Naive thymus-derived CD4-positive, alpha-beta T cell (primary cell): ENCODE measurements around the gene RAC2. TPM values are rescaled to one million over a fixed set of nuclear protein-coding genes. Genes with fewer than 3 reads are reported as not detected.
A peak's percentile ranks its signal among the peaks of the same experiment; 100 is the strongest.

ENCODE experiments used
- ATAC-seq: fragments of 150-1000 bp; cut with Tn5 transposase; 2 replicates; pipeline ENCODE4 v1.10.0; 2021; ENCODE audit warnings: mild to moderate bottlenecking, moderate library complexity
- CTCF ChIA-PET: fragments of 350-600 bp; sonication (Branson Sonifier 250); formaldehyde crosslinking; loops from one replicate; lab custom pipeline; 2021; ENCODE audit warnings: antibody characterized with exemption; lab: Charles Lee
- POLR2A ChIA-PET: fragments of 350-600 bp; sonication (Branson Sonifier 250); formaldehyde crosslinking; loops from one replicate; lab custom pipeline; 2021; ENCODE audit warnings: antibody characterized with exemption, inconsistent platforms; lab: Charles Lee
- DNase-seq, 9 donors: peaks; one replicate each; pipeline versions ENCODE4 v3.0.0 to v3.0.0-alpha.2; 2020 to 2022; ENCODE audit warnings: mixed read lengths in 1 of 9
- H3K27ac ChIP-seq: one replicate; pipeline ENCODE4 v1.7.0; 2013; ENCODE audit warnings: mild to moderate bottlenecking, low read depth, low read length, moderate library complexity
- H3K27me3 ChIP-seq, 2 donors: one replicate each; pipeline ENCODE4 v1.7.0; 2013; ENCODE audit warnings: low read length in 2 of 2, mild to moderate bottlenecking in 2 of 2, moderate library complexity in 2 of 2; ENCODE audit not compliant: control insufficient read depth in 2 of 2, insufficient read depth in 2 of 2
- H3K36me3 ChIP-seq, 3 experiments: 1 replicate in 2 of 3; 2 replicates in 1 of 3; pipeline ENCODE4 v1.7.0; 2013; ENCODE audit warnings: low read length in 3 of 3, mild to moderate bottlenecking in 3 of 3, moderate library complexity in 1 of 3; ENCODE audit not compliant: insufficient read depth in 3 of 3, control insufficient read depth in 2 of 3
- H3K4me1 ChIP-seq, 2 donors: one replicate each; pipeline ENCODE4 v1.7.0; 2013; ENCODE audit warnings: low read length in 2 of 2, mild to moderate bottlenecking in 2 of 2, moderate library complexity in 1 of 2; ENCODE audit not compliant: control insufficient read depth in 2 of 2, insufficient read depth in 2 of 2
- H3K4me3 ChIP-seq: 2 replicates; pipeline ENCODE4 v1.7.0; 2013; ENCODE audit warnings: mild to moderate bottlenecking, low read length
- H3K9me3 ChIP-seq, 3 experiments: 1 replicate in 2 of 3; 2 replicates in 1 of 3; pipeline ENCODE4 v1.7.0; 2013; ENCODE audit warnings: low read length in 3 of 3; ENCODE audit not compliant: control insufficient read depth in 2 of 3
- H3K27ac Mint-ChIP-seq, 9 donors: one replicate each; pipeline ENCODE4 v1.8.0; 2020 to 2022; ENCODE audit warnings: mixed read lengths in 9 of 9, mild to moderate bottlenecking in 8 of 9, moderate library complexity in 5 of 9, inconsistent platforms in 2 of 9
- H3K27me3 Mint-ChIP-seq, 5 donors: one replicate each; pipeline ENCODE4 v1.8.0; 2021 to 2022; ENCODE audit warnings: mixed read lengths in 5 of 5, mild to moderate bottlenecking in 1 of 5
- H3K36me3 Mint-ChIP-seq, 5 donors: one replicate each; pipeline ENCODE4 v1.8.0; 2020 to 2022; ENCODE audit warnings: mixed read lengths in 5 of 5, mild to moderate bottlenecking in 3 of 5, inconsistent platforms in 1 of 5
- H3K4me1 Mint-ChIP-seq, 7 donors: one replicate each; pipeline ENCODE4 v1.8.0; 2020 to 2022; ENCODE audit warnings: mixed read lengths in 7 of 7, mild to moderate bottlenecking in 3 of 7, inconsistent platforms in 1 of 7
- H3K4me3 Mint-ChIP-seq, 10 donors: one replicate each; pipeline ENCODE4 v1.8.0; 2020 to 2022; ENCODE audit warnings: mild to moderate bottlenecking in 10 of 10, mixed read lengths in 10 of 10, moderate library complexity in 6 of 10, inconsistent platforms in 2 of 10
- H3K9me3 Mint-ChIP-seq, 11 donors: one replicate each; pipeline ENCODE4 v1.8.0; 2020 to 2022; ENCODE audit warnings: mixed read lengths in 11 of 11, mild to moderate bottlenecking in 4 of 11, inconsistent platforms in 1 of 11, moderate library complexity in 1 of 11
- intact Hi-C, 2 donors: fragments of 100-400 bp; cut with micrococcal nuclease; formaldehyde crosslinking; loops; one replicate each; pipeline ENCODE4 v1.15.1; 2023
- polyA plus RNA-seq, 2 donors: library from polyadenylated mRNA; unstranded; fragments of 300-500 nt; fragmentation: Illumina TruSeq; gene quantifications; one replicate each; pipeline ENCODE4 v1.2.3, GENCODE V29; 2021
- total RNA-seq, 6 experiments: library from RNA in 5 of 6; stranded (reverse) in 5 of 6; gene quantifications; 1 replicate in 5 of 6; 2 replicates in 1 of 6; pipeline ENCODE4 v1.2.3 and lab custom pipeline; 2021 to 2026

The RAC2 gene
- total and polyA plus RNA-seq, 7 experiments from 2014 or later, result 263 to 886 (median 468) TPM

DNA sequence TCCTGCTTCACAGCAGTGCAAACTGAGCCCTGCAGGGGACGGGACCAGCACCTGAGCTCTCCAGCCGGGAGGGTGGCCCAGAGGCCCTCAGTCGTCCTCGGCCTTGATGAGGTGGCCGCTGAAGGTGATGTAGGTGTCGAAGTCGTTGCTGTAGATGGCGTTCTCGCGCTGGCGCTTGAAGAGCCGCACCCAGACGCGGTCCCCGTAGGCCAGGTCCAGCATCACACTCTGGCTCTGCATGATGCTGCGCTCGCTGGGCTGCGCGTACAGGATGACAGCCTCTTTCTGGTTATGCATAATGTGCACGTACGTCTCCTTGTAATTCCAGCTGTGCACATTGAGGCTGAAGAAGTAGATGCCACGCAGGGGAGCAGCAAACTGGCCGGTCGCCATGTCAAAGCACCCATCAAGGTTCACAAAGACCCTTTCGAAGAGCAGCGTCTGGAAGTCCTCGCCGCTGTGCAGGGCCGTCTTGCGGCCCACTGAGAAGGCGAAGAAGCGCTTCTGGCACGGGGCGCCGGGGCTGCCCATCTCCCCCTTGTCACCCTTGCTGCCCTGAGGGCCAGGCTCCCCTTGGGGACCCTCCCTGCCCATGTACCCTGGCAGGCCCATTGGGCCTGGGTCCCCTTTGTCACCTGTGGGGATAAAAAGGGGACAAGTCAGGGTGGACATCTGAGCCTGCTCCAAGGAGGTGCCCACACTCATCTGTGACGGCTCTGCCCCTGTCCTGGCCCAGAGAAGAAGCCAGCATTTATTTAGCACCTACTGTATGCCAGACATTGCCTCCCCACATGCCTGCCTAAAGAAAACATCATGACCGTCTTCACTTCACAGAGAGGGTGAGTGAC is 61.7 kb downstream of the RAC2 start:
- no peak overlapping the region for H3K4me3 Mint-ChIP-seq
- Histone ChIP-seq H3K27me3 (no peaks in the 10 kb centered on the region), H3K36me3 (no peaks in the 10 kb centered on the region), H3K4me1 (peaks cover 14 to 42% of the 10 kb centered on the region in 2 donors), H3K27ac (no peak overlapping the region), H3K4me3 (no peak overlapping the region), H3K9me3 (no peaks in the 10 kb centered on the region)
- ChIA-PET POLR2A (interaction anchor here (0.6 kb wide), 1 partner anchor 26 kb away, joined by 3 read pairs; no protein-coding TSS in a partner anchor), CTCF (interaction anchor here (0.5 kb wide), 1 partner anchor 17 kb away, joined by 4 read pairs; no protein-coding TSS in a partner anchor)
- DNase-seq (no peak), ATAC-seq (no peak)
- H3K27me3 Mint-ChIP-seq, result peaks cover 0 to 6% (median 0%) of the 10 kb centered on the region in 5 donors
- peak overlapping the region in 1 of 9 donors; percentile 4 for H3K27ac Mint-ChIP-seq
- H3K9me3 Mint-ChIP-seq, result peaks cover 0 to 1% (median 0%) of the 10 kb centered on the region in 11 donors
- H3K4me1 Mint-ChIP-seq, result peaks cover 17 to 38% (median 27%) of the 10 kb centered on the region in 7 donors
- peaks cover 0 to 3% (median 0%) of the 10 kb centered on the region in 5 donors for H3K36me3 Mint-ChIP-seq
- intact Hi-C loops, result no loop called here

DNA sequence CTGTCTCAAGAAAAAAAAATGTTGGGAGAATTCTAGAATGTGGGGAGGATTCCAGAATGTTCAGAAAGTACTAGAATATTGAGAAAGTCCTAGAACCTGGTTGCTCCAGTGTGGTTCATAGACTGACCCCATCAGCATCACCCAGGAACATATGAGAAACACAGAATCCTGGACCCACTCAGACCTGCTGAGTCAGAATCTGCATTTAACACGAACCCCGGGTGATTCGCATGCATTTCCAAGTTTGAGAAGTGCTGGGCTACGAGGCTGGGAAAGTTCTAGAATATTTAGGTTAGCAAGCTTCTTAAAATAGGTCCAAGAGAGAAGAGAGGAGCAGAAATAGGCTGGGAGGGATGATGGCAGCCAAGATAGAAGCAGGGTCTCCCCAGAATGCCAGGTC is 62.4 kb downstream of the RAC2 start:
- Mint-ChIP-seq H3K27ac (peak overlapping the region in 4 of 9 donors; percentile 4 to 43 (median 28)), H3K4me1 (peaks cover 20 to 40% (median 27%) of the 10 kb centered on the region in 7 donors), H3K27me3 (peaks cover 0 to 6% (median 0%) of the 10 kb centered on the region in 5 donors), H3K4me3 (no peak overlapping the region), H3K36me3 (peaks cover 0 to 3% (median 0%) of the 10 kb centered on the region in 5 donors), H3K9me3 (peaks cover 0 to 1% (median 0%) of the 10 kb centered on the region in 11 donors)
- H3K4me3 ChIP-seq, result no peak overlapping the region
- no peak overlapping the region for H3K27ac ChIP-seq
- CTCF ChIA-PET, result interaction anchor here (0.5 kb wide), 1 partner anchor 18 kb away, joined by 4 read pairs; no protein-coding TSS in a partner anchor
- ATAC-seq (no peak), DNase-seq (no peak)
- intact Hi-C loops, result no loop called here
- H3K27me3 ChIP-seq, result no peaks in the 10 kb centered on the region
- POLR2A ChIA-PET, result interaction anchor here (0.6 kb wide), 1 partner anchor 25 kb away, joined by 3 read pairs; no protein-coding TSS in a partner anchor
- H3K4me1 ChIP-seq, result peaks cover 15 to 36% of the 10 kb centered on the region in 2 donors
- H3K36me3 ChIP-seq, result no peaks in the 10 kb centered on the region
- H3K9me3 ChIP-seq, result no peaks in the 10 kb centered on the region

DNA sequence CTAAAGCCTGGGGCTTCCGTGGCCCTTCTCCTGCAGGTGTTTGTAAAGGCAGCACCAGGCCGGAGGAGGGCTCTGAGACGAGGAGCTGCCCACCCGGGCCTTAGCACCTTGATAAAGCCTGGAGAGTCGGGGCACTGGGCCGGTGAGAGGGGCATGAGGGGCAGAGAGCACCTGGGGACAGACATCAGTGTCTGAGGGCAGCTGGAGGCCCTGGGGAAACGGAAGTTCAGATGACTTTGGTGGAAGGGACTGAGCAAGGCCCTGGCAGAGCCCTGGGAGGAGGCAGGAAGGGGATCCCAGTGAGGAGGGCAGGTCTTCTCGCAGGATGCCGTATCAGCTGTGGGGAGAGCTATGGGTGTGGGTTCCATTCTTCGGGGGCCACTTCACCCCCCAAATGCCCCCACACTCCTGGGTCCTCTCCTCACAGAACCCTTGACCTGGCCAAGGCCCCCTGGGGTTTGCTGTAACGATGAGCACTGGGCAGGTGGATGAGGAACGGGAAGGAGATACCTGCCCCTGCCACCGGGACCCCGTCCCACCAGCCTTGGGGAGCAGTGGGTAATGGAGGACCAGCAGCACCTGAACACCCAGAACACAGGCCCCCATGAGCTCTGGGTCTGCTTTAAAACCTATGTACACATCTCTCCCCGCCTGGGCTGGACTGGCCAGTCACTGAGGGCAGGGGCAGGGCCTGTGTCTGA is 63.4 kb downstream of the RAC2 start:
- no peak overlapping the region for H3K4me3 Mint-ChIP-seq
- intact Hi-C loops, result no loop called here
- Histone ChIP-seq H3K4me1 (peaks cover 12 to 26% of the 10 kb centered on the region in 2 donors), H3K27me3 (no peaks in the 10 kb centered on the region), H3K36me3 (no peaks in the 10 kb centered on the region), H3K9me3 (no peaks in the 10 kb centered on the region), H3K4me3 (no peak overlapping the region), H3K27ac (no peak overlapping the region)
- H3K27me3 Mint-ChIP-seq, result peaks cover 0 to 6% (median 0%) of the 10 kb centered on the region in 5 donors
- no peak for DNase-seq
- ChIA-PET POLR2A (interaction anchor here (0.7 to 1.1 kb wide), 2 partner anchors 9 to 19 kb away, joined by 3 read pairs; no protein-coding TSS in a partner anchor), CTCF (interaction anchor here (0.6 kb wide), 2 partner anchors 39 to 1420 kb away, joined by 3 to 4 read pairs; no protein-coding TSS in a partner anchor)
- peaks cover 0 to 3% (median 0%) of the 10 kb centered on the region in 11 donors for H3K9me3 Mint-ChIP-seq
- peaks cover 15 to 40% (median 26%) of the 10 kb centered on the region in 7 donors for H3K4me1 Mint-ChIP-seq
- peak overlapping the region in 1 of 9 donors; percentile 33 for H3K27ac Mint-ChIP-seq
- H3K36me3 Mint-ChIP-seq, result peaks cover 0 to 3% (median 0%) of the 10 kb centered on the region in 5 donors
- no peak for ATAC-seq

DNA sequence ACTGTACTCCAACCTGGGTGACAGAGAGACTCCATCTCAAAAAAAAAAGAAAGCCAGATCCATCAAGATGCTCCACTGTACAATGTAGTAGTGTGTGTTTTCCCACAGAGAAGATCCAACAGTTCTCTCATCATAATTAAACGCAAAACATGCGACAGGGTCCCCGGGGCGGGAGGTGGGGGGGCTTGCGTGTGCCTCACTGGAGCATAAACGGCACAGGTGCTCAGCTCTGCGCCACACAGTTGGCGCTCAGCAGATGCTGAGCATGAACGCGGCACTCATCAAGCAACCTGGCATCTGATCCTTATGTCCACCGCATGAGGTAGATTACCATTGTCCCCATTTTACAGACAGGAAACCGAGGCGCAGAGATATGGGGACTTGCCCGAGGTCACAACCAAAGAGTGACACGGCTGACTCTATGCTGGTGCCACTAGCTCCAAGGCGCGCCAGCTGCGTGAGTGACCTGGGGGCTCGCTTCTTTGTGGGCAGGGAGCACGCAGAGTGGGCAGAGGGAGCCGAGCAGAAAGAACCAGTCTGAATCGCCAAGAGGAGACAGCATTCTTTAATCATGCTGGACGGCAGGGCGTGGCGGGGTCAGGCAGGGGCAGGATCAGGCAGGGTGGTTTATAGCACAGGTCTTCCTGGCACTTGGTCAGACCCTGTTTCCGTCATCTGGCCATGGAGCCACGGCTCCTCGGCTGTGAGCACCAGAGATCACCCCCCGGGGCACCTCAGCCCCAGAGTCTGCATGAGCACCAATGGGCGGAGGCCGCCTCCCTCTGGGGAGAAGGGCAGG is 64.2 kb downstream of the RAC2 start:
- peaks cover 11 to 18% of the 10 kb centered on the region in 2 donors for H3K4me1 ChIP-seq
- ChIA-PET POLR2A (no interaction called here), CTCF (interaction anchor here (0.6 to 1.3 kb wide), 3 partner anchors 14 to 1421 kb away, joined by 3 to 4 read pairs (median 3); no protein-coding TSS in a partner anchor)
- H3K36me3 ChIP-seq, result no peaks in the 10 kb centered on the region
- no peaks in the 10 kb centered on the region for H3K9me3 ChIP-seq
- H3K4me3 ChIP-seq, result no peak overlapping the region
- peaks cover 0 to 3% (median 0%) of the 10 kb centered on the region in 11 donors for H3K9me3 Mint-ChIP-seq
- no peak for ATAC-seq
- no peak overlapping the region for H3K4me3 Mint-ChIP-seq
- peaks cover 0 to 3% (median 0%) of the 10 kb centered on the region in 5 donors for H3K36me3 Mint-ChIP-seq
- no peaks in the 10 kb centered on the region for H3K27me3 ChIP-seq
- H3K27ac Mint-ChIP-seq, result peak overlapping the region in 1 of 9 donors; percentile 8
- peaks cover 0 to 6% (median 0%) of the 10 kb centered on the region in 5 donors for H3K27me3 Mint-ChIP-seq
- H3K27ac ChIP-seq, result no peak overlapping the region
- H3K4me1 Mint-ChIP-seq, result peaks cover 15 to 33% (median 22%) of the 10 kb centered on the region in 7 donors
- intact Hi-C loops, result no loop called here
- no peak for DNase-seq

DNA sequence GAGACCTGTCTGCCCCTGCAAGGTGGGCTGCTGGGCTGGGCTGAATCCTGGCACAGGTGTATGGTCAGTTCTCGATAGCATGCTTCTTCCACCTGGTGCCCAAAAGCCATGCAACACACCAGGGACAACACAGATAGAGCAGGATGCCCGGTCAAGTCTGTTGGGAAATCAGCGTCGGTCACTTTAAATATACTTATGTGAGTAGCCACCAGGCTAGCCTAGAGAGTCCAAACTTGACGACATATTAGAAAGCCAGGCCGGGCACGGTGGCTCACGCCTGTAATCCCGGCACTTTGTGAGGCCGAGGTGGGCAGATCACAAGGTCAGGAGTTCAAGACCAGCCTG is 65.0 kb downstream of the RAC2 start:
- Mint-ChIP-seq H3K36me3 (peaks cover 0 to 3% (median 0%) of the 10 kb centered on the region in 5 donors), H3K4me1 (peaks cover 15 to 31% (median 22%) of the 10 kb centered on the region in 7 donors), H3K9me3 (peaks cover 0 to 3% (median 0%) of the 10 kb centered on the region in 11 donors), H3K4me3 (no peak overlapping the region), H3K27me3 (peaks cover 0 to 6% (median 0%) of the 10 kb centered on the region in 5 donors), H3K27ac (no peak overlapping the region)
- DNase-seq (no peak), ATAC-seq (no peak)
- no peak overlapping the region for H3K4me3 ChIP-seq
- no peaks in the 10 kb centered on the region for H3K9me3 ChIP-seq
- no peak overlapping the region for H3K27ac ChIP-seq
- POLR2A ChIA-PET, result interaction anchor here (1.2 kb wide), 1 partner anchor 11 kb away, joined by 3 read pairs; no protein-coding TSS in a partner anchor
- no peaks in the 10 kb centered on the region for H3K27me3 ChIP-seq
- H3K4me1 ChIP-seq, result peaks cover 11 to 13% of the 10 kb centered on the region in 2 donors
- H3K36me3 ChIP-seq, result no peaks in the 10 kb centered on the region
- intact Hi-C loops, result no loop called here
- CTCF ChIA-PET, result interaction anchor here (1.3 kb wide), 1 partner anchor 13 kb away, joined by 3 read pairs; no protein-coding TSS in a partner anchor
